ENCODE results near the gene MTUS2. TPM values are rescaled to one million over a fixed set of nuclear protein-coding genes. Genes with fewer than 3 reads are reported as not detected.

Gene MTUS2
- total RNA-seq, 4 donors from 2014 or later, result 0.16 to 0.75 (median 0.24) TPM

DNA sequence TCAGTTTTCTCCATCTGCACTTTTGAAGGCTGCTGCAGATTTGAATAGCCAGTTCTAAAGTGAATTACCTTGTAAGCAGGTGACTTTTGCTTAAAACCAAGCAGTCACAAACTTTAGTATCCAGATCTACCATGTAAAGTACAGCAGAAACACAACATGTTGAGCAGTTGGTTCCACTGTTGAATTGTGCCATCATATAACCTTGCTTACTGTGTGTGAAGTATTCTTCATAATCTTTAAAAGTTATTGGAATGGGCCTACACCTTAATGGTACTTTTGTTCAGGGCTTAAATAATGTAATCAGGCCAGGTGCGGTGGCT is 23.2 kb upstream of the MTUS2 start:
- no peak overlapping the region for H3K4me3 ChIP-seq
- intact Hi-C loops (cut with DNase I; ENCODE audit: low total_unique reads) (no loop called here), in situ Hi-C loops (cut with MboI; ENCODE audit: low pct_ligation_motif_present in 1 of 4, low pct_unique_long_range_greater_than_20kb in 1 of 4, low sequenced_read_pairs in 3 of 4) (loop anchor here (10.0 to 25.0 kb wide), 5 partner anchors 112 to 485 kb away; no protein-coding TSS in a partner anchor)
- no peaks in the 10 kb centered on the region for H3K4me1 ChIP-seq
- DNase-seq, result no peak
- no peak overlapping the region for H3K27ac ChIP-seq
- H3K27me3 ChIP-seq, result peaks cover 21% of the 10 kb centered on the region
- no peaks in the 10 kb centered on the region for H3K36me3 ChIP-seq
- TF ChIP-seq, protein P1, sequence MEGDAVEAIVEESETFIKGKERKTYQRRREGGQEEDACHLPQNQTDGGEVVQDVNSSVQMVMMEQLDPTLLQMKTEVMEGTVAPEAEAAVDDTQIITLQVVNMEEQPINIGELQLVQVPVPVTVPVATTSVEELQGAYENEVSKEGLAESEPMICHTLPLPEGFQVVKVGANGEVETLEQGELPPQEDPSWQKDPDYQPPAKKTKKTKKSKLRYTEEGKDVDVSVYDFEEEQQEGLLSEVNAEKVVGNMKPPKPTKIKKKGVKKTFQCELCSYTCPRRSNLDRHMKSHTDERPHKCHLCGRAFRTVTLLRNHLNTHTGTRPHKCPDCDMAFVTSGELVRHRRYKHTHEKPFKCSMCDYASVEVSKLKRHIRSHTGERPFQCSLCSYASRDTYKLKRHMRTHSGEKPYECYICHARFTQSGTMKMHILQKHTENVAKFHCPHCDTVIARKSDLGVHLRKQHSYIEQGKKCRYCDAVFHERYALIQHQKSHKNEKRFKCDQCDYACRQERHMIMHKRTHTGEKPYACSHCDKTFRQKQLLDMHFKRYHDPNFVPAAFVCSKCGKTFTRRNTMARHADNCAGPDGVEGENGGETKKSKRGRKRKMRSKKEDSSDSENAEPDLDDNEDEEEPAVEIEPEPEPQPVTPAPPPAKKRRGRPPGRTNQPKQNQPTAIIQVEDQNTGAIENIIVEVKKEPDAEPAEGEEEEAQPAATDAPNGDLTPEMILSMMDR (IDR thresholded peaks at IDR 0.05), result no peak
- no peak for TF ChIP-seq POLR2AphosphoS5 (IDR thresholded peaks at IDR 0.05)
- no peak for TF ChIP-seq EP300 (IDR thresholded peaks at IDR 0.05; ENCODE audit: low read depth)
- no peak for TF ChIP-seq POLR2A (IDR thresholded peaks at IDR 0.05)
- no peaks in the 10 kb centered on the region for H3K9me3 ChIP-seq
- WGBS, 2 donors (ENCODE audit: low coverage in 1 of 2), result 100% methylated on average over 1 of the region's 1 CpG; no CpG with 5 or more reads in 1 of the 2 donors

DNA sequence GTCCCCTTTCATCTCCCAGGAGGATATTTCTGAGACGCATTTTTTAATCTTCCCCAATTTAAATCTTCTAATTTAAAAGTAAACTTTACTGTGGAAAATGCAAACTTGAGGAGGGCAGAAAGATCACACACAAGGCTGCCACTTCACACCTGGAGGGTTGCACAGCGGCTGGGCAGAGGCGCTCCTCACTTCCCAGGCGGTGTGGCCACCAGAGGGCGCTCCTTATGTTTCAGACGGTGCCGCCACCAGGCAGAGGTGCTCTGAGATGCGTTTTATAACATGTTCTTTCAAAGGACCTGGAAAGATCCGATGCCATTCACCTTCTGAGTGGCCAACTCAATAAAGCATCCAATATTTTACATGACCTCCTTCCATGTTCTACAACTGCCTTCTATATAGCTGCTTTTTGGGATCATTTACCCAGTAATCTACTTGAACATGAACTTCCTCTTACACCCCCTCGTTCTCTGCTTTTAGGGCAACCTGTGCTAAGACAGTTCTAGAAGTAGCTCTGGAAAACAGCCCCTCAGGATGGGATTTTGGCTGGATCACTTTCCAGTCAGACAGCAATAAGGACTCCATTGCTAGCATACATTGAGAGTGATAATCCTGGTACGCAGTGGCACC is 14.8 kb upstream of the MTUS2 start:
- 50 to 63% methylated on average over 2 to 11 of the region's 11 CpGs for WGBS, 2 donors (ENCODE audit: low coverage in 1 of 2)
- in situ Hi-C loops (cut with MboI; ENCODE audit: low pct_ligation_motif_present in 1 of 4, low pct_unique_long_range_greater_than_20kb in 1 of 4, low sequenced_read_pairs in 3 of 4) (loop anchor here in 1 of 4 donors (25.0 kb wide), 1 partner anchor 457 kb away; no protein-coding TSS in a partner anchor), intact Hi-C loops (cut with DNase I; ENCODE audit: low total_unique reads) (no loop called here)
- H3K4me1 ChIP-seq, result no peaks in the 10 kb centered on the region
- H3K27me3 ChIP-seq, result peaks cover 4% of the 10 kb centered on the region
- no peak overlapping the region for H3K4me3 ChIP-seq
- no peaks in the 10 kb centered on the region for H3K36me3 ChIP-seq
- no peak for DNase-seq
- peaks cover 10% of the 10 kb centered on the region in 2 donors for H3K9me3 ChIP-seq
- TF ChIP-seq, protein P1 (IDR thresholded peaks at IDR 0.05), result peak in 2 of 5 experiments; percentile 13 to 32
- no peak for TF ChIP-seq POLR2AphosphoS5 (IDR thresholded peaks at IDR 0.05)
- no peak overlapping the region for H3K27ac ChIP-seq

DNA sequence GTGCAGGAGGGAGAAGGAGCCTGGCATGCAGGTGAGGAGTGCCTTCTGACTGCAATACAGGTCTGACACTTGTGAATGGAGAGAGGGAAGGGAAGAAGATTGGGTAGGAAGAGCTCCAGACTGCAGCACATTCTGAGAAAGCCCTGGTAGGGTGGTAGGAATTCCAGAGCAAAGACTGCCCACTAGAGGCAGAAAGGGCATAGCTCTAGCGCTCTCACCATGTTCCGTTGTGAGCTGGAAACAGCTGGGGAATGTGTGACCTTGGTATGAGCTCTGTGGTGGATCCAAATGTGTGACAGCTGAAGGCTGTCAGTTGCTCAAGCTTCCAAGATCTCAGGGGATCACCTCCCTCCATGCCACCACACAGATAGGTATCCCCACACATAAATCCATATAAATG is 2.9 kb upstream of the MTUS2 start:
- Histone ChIP-seq H3K4me1 (peaks cover 0 to 15% (median 5%) of the 10 kb centered on the region in 4 donors), H3K36me3 (no peaks in the 10 kb centered on the region), H3K9me3 (peaks cover 0 to 5% of the 10 kb centered on the region in 2 donors), H3K27me3 (peaks cover 58% of the 10 kb centered on the region), H3K4me3 (no peak overlapping the region), H3K27ac (no peak overlapping the region)
- WGBS, 2 donors (ENCODE audit: low coverage in 1 of 2), result 87% methylated on average over 2 of the region's 2 CpGs; no CpG with 5 or more reads in 1 of the 2 donors
- no peak for DNase-seq
- intact Hi-C loops (cut with DNase I; ENCODE audit: low total_unique reads), result no loop called here
- no peak for TF ChIP-seq EP300 (IDR thresholded peaks at IDR 0.05; ENCODE audit: low read depth)
- TF ChIP-seq, protein P1 (IDR thresholded peaks at IDR 0.05), result no peak
- no peak for TF ChIP-seq POLR2A (IDR thresholded peaks at IDR 0.05)
- no peak for TF ChIP-seq POLR2AphosphoS5 (IDR thresholded peaks at IDR 0.05)
- in situ Hi-C loops (cut with MboI; ENCODE audit: low pct_ligation_motif_present in 1 of 4, low pct_unique_long_range_greater_than_20kb in 1 of 4, low sequenced_read_pairs in 3 of 4), result loop anchor here in 1 of 4 donors (25.0 kb wide), 1 partner anchor 445 kb away; no protein-coding TSS in a partner anchor

DNA sequence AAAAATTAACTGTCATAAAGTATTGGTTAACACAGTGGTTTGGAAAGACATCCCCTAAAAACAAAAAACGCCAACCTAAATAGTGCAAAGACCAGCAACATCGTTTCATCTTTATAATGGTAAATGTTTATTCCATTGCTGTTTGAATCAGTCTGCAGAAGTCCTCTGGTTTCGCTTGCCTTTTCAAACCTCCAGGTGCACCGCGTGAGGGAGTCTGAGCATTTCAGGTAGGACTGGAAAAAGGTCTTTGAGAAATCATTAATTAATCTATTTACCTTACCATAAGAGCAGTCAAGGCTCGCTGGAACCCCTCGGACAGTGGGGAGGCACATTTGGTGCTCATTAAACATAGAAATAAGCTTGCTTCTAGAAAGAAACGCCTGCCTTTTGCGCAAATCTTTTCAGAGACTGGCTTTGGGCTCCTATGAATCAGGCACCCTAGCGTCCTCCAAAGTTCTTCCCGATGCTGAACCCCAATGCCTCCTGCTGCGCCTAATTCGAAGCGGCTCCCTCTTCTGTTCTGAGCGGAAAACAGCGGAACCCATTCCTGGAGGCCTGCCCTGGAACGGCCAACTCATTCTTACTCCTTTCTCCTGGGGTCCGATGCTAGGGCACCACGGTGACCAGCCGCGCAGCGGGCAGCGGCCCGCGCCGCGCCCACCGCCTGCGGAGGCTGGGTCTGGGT is 951 bp upstream of the MTUS2 start:
- Histone ChIP-seq H3K27me3 (peaks cover 67% of the 10 kb centered on the region), H3K36me3 (no peaks in the 10 kb centered on the region)
- 5 to 20% methylated on average over 5 to 17 of the region's 29 CpGs for WGBS, 2 donors (ENCODE audit: low coverage in 1 of 2)

More for the DNA sequence above, 951 bp upstream of the MTUS2 start:
- H3K4me3 ChIP-seq, result peak overlapping the region in 1 of 4 donors; percentile 20
- no peak for TF ChIP-seq POLR2A (IDR thresholded peaks at IDR 0.05)
- TF ChIP-seq POLR2AphosphoS5 (IDR thresholded peaks at IDR 0.05), result no peak
- TF ChIP-seq, protein P1 (IDR thresholded peaks at IDR 0.05), result no peak
- TF ChIP-seq EP300 (IDR thresholded peaks at IDR 0.05; ENCODE audit: low read depth), result no peak
- in situ Hi-C loops (cut with MboI; ENCODE audit: low pct_ligation_motif_present in 1 of 4, low pct_unique_long_range_greater_than_20kb in 1 of 4, low sequenced_read_pairs in 3 of 4) (loop anchor here in 1 of 4 donors (25.0 kb wide), 1 partner anchor 443 kb away; no protein-coding TSS in a partner anchor), intact Hi-C loops (cut with DNase I; ENCODE audit: low total_unique reads) (no loop called here)
- peaks cover 0 to 5% of the 10 kb centered on the region in 2 donors for H3K9me3 ChIP-seq
- DNase-seq, result no peak
- peaks cover 0 to 15% (median 5%) of the 10 kb centered on the region in 4 donors for H3K4me1 ChIP-seq
- no peak overlapping the region for H3K27ac ChIP-seq
